WTC11 (cell line): ENCODE data around the gene GDPD4. TPM values are rescaled to one million over a fixed set of nuclear protein-coding genes. Genes with fewer than 3 reads are reported as not detected.

Experiments used
- ATAC-seq: fragments of 200-7000 bp; cut with Tn5 transposase; 2 replicates; pipeline ENCODE4 v1.10.0; 2021; ENCODE audit warnings: mild to moderate bottlenecking, moderate library complexity
- CTCF ChIA-PET: fragments of 300-600 bp; sonication (Branson Sonifier 250); formaldehyde crosslinking; loops from one replicate; lab custom pipeline; 2021; ENCODE audit warnings: antibody characterized with exemption; lab: Charles Lee
- POLR2A ChIA-PET: fragments of 350-600 bp; sonication (Branson Sonifier 250); formaldehyde crosslinking; loops from one replicate; lab custom pipeline; 2021; ENCODE audit warnings: antibody characterized with exemption; lab: Charles Lee
- DNase-seq: peaks from one replicate; pipeline ENCODE4 v3.0.0; 2021; ENCODE audit warnings: low spot score
- H3K27ac Mint-ChIP-seq: 2 replicates; pipeline ENCODE4 v1.8.0; 2021; ENCODE audit warnings: mixed read lengths
- H3K27me3 Mint-ChIP-seq: 2 replicates; pipeline ENCODE4 v1.8.0; 2021; ENCODE audit warnings: low read depth, mild to moderate bottlenecking, moderate library complexity, mixed read lengths
- H3K36me3 Mint-ChIP-seq: 2 replicates; pipeline ENCODE4 v1.8.0; 2021; ENCODE audit warnings: mixed read lengths
- H3K4me1 Mint-ChIP-seq: 2 replicates; pipeline ENCODE4 v1.8.0; 2022; ENCODE audit warnings: mixed read lengths
- H3K4me3 Mint-ChIP-seq: 2 replicates; pipeline ENCODE4 v1.8.0; 2021; ENCODE audit warnings: mild to moderate bottlenecking, moderate library complexity, mixed read lengths
- H3K9me3 Mint-ChIP-seq: 2 replicates; pipeline ENCODE4 v1.8.0; 2021; ENCODE audit warnings: mixed read lengths
- AR ChIP-seq: fragments of 250-450 bp; sonication (Bioruptor Pico); IDR thresholded peaks from 2 replicates; pipeline ENCODE4 v1.9.0; 2021; ENCODE audit warnings: mild to moderate bottlenecking
- CDX4 ChIP-seq: fragments of 250-450 bp; sonication (Bioruptor Pico); IDR thresholded peaks from 2 replicates; pipeline ENCODE4 v1.9.0; 2021; ENCODE audit warnings: moderate library complexity, mild to moderate bottlenecking, inconsistent platforms, borderline replicate concordance
- E2F5 ChIP-seq: sonication (generic); formaldehyde crosslinking; IDR thresholded peaks from 2 replicates; pipeline ENCODE4 v1.8.1; 2022; ENCODE audit warnings: mild to moderate bottlenecking, moderate library complexity, missing genetic modification reagents
- ELF4 ChIP-seq: sonication (generic); formaldehyde crosslinking; IDR thresholded peaks from 2 replicates; pipeline ENCODE4 v1.8.1; 2022; ENCODE audit warnings: low read depth, mild to moderate bottlenecking, moderate library complexity, missing genetic modification reagents
- ESRRA ChIP-seq: sonication (generic); formaldehyde crosslinking; IDR thresholded peaks from 2 replicates; pipeline ENCODE4 v1.8.1; 2022; ENCODE audit warnings: mild to moderate bottlenecking, missing genetic modification reagents, borderline replicate concordance
- FOXK1 ChIP-seq: sonication (generic); formaldehyde crosslinking; IDR thresholded peaks from 2 replicates; pipeline ENCODE4 v1.8.0; 2022; ENCODE audit warnings: mild to moderate bottlenecking, moderate library complexity, missing genetic modification reagents
- HMGA2 ChIP-seq: fragments of 250-450 bp; sonication (Bioruptor Pico); IDR thresholded peaks from 2 replicates; pipeline ENCODE4 v1.4.0; 2021; ENCODE audit warnings: mild to moderate bottlenecking, moderate library complexity
- HMGXB4 ChIP-seq: sonication (generic); formaldehyde crosslinking; IDR thresholded peaks from 2 replicates; pipeline ENCODE4 v1.8.1; 2023; ENCODE audit warnings: mild to moderate bottlenecking, moderate library complexity, missing genetic modification reagents
- KAT7 ChIP-seq: sonication (generic); formaldehyde crosslinking; IDR thresholded peaks from 2 replicates; pipeline ENCODE4 v1.8.1; 2023; ENCODE audit warnings: missing genetic modification reagents, mild to moderate bottlenecking, borderline replicate concordance
- MYBL2 ChIP-seq: sonication (generic); formaldehyde crosslinking; IDR thresholded peaks from 2 replicates; pipeline ENCODE4 v1.8.1; 2023; ENCODE audit warnings: mild to moderate bottlenecking, moderate library complexity, missing genetic modification reagents
- NR1H2 ChIP-seq: sonication (generic); formaldehyde crosslinking; IDR thresholded peaks from 2 replicates; pipeline ENCODE4 v1.9.0; 2021; ENCODE audit warnings: mild to moderate bottlenecking, moderate library complexity, missing genetic modification reagents
- NR2C2 ChIP-seq: sonication (generic); formaldehyde crosslinking; IDR thresholded peaks from 2 replicates; pipeline ENCODE4 v1.8.0; 2022; ENCODE audit warnings: mild to moderate bottlenecking, missing genetic modification reagents
- OVOL2 ChIP-seq: fragments of 250-450 bp; sonication (Bioruptor Pico); IDR thresholded peaks from 2 replicates; pipeline ENCODE4 v1.9.0; 2021; ENCODE audit warnings: mild to moderate bottlenecking, borderline replicate concordance
- PRRX2 ChIP-seq: fragments of 250-450 bp; sonication (Bioruptor Pico); IDR thresholded peaks from 2 replicates; pipeline ENCODE4 v1.8.0; 2021; ENCODE audit warnings: mild to moderate bottlenecking
- SMAD3 ChIP-seq: sonication (generic); formaldehyde crosslinking; IDR thresholded peaks from 2 replicates; pipeline ENCODE4 v1.8.0; 2022; ENCODE audit warnings: missing genetic modification reagents, mild to moderate bottlenecking, borderline replicate concordance
- SMAD4 ChIP-seq: sonication (generic); formaldehyde crosslinking; IDR thresholded peaks from 2 replicates; pipeline ENCODE4 v1.8.0; 2022; ENCODE audit warnings: mild to moderate bottlenecking, missing genetic modification reagents
- TEAD4 ChIP-seq: sonication (generic); formaldehyde crosslinking; IDR thresholded peaks from 2 replicates; pipeline ENCODE4 v1.8.0; 2022; ENCODE audit warnings: mild to moderate bottlenecking, missing genetic modification reagents
- TP53 ChIP-seq: sonication (generic); formaldehyde crosslinking; IDR thresholded peaks from 2 replicates; pipeline ENCODE4 v1.8.1; 2023; ENCODE audit warnings: mild to moderate bottlenecking, missing genetic modification reagents
- ZBTB43 ChIP-seq: sonication (generic); formaldehyde crosslinking; IDR thresholded peaks from 2 replicates; pipeline ENCODE4 v1.8.1; 2023; ENCODE audit warnings: mild to moderate bottlenecking, missing genetic modification reagents
- ZNF425 ChIP-seq: fragments of 250-450 bp; sonication (Bioruptor Pico); conservative IDR thresholded peaks from 2 replicates; pipeline ENCODE4 v1.9.0; 2021; ENCODE audit warnings: mild to moderate bottlenecking
- total RNA-seq: library from RNA; stranded (reverse); gene quantifications from 3 replicates; pipeline ENCODE4 v1.2.3, GENCODE V29; 2021

Gene GDPD4
- total RNA-seq, 1 experiment from 2014 or later: not detected

GRCh38 chr11:77191429-77191822, 110.1 kb downstream of the GDPD4 start:
- no peaks in the 10 kb centered on the region for H3K36me3 Mint-ChIP-seq
- H3K4me1 Mint-ChIP-seq: peaks cover 16% of the 10 kb centered on the region
- H3K27me3 Mint-ChIP-seq: no peaks in the 10 kb centered on the region; the same call in 1 of the 2 replicates
- H3K4me3 Mint-ChIP-seq: no peak overlapping the region
- CTCF ChIA-PET: interaction anchor here (0.6 to 7.4 kb wide), 5 partner anchors 19 to 128 kb away, joined by 3 to 147 read pairs (median 4); partner anchors contain the start of gene MYO7A
- no peak for ATAC-seq
- DNase-seq: no peak
- TF ChIP-seq SMAD3 (CRISPR knock-in tag): 0 out of 2 replicates have a peak, but pooled peaks have one; percentile 33
- TF ChIP-seq MYBL2 (CRISPR knock-in tag): no peak
- POLR2A ChIA-PET: no interaction called here
- no peaks in the 10 kb centered on the region for H3K9me3 Mint-ChIP-seq
- H3K27ac Mint-ChIP-seq: no peak overlapping the region

- H3K4me1 Mint-ChIP-seq: peaks cover 16% of the 10 kb centered on the region
- no peaks in the 10 kb centered on the region for H3K9me3 Mint-ChIP-seq
- no peak overlapping the region for H3K27ac Mint-ChIP-seq
- H3K36me3 Mint-ChIP-seq: no peaks in the 10 kb centered on the region
- no peak for TF ChIP-seq ZBTB43 (CRISPR knock-in tag)
- no peak for TF ChIP-seq ELF4 (CRISPR knock-in tag)
- no peak for TF ChIP-seq ESRRA (CRISPR knock-in tag)
- no peak for TF ChIP-seq CDX4
- TF ChIP-seq NR1H2 (CRISPR knock-in tag): no peak
- TF ChIP-seq FOXK1 (CRISPR knock-in tag): no peak
- no peak for TF ChIP-seq SMAD4 (CRISPR knock-in tag)
- no peak for TF ChIP-seq TEAD4 (CRISPR knock-in tag)
- TF ChIP-seq PRRX2 (CRISPR knock-in tag): no peak
- TF ChIP-seq OVOL2: no peak
- TF ChIP-seq AR: no peak
- no peak for TF ChIP-seq E2F5 (CRISPR knock-in tag)
- TF ChIP-seq, all 79 proteins: peak for 0
- no peak overlapping the region for H3K4me3 Mint-ChIP-seq
- no peaks in the 10 kb centered on the region; the same call in 1 of the 2 replicates for H3K27me3 Mint-ChIP-seq
- DNase-seq (no peak), ATAC-seq (no peak)
- CTCF ChIA-PET: interaction anchor here (0.6 to 7.4 kb wide), 7 partner anchors 15 to 143 kb away, joined by 3 to 147 read pairs (median 6); partner anchors contain the start of gene MYO7A
- POLR2A ChIA-PET: no interaction called here
Observed at GRCh38 chr11:77190331-77191075, 111.0 kb downstream of the GDPD4 start.

- ChIA-PET CTCF (interaction anchor here (1.4 to 7.4 kb wide), 11 partner anchors 10 to 142 kb away, joined by 4 to 147 read pairs (median 10); partner anchors contain the start of gene MYO7A), POLR2A (no interaction called here)
- no peak for ATAC-seq
- Mint-ChIP-seq H3K36me3 (no peaks in the 10 kb centered on the region), H3K9me3 (no peaks in the 10 kb centered on the region), H3K4me1 (peaks cover 16% of the 10 kb centered on the region), H3K27ac (no peak overlapping the region), H3K27me3 (no peaks in the 10 kb centered on the region; the same call in 1 of the 2 replicates), H3K4me3 (no peak overlapping the region)
- no peak for DNase-seq
- no peak for TF ChIP-seq ZNF425 (CRISPR knock-in tag)
- TF ChIP-seq NR2C2 (CRISPR knock-in tag): no peak
- TF ChIP-seq TP53: no peak
- no peak for TF ChIP-seq HMGA2
- TF ChIP-seq KAT7 (CRISPR knock-in tag): no peak
- no peak for TF ChIP-seq HMGXB4 (CRISPR knock-in tag)
Observed at GRCh38 chr11:77189588-77190210, 111.8 kb downstream of the GDPD4 start.
